Spinal cord (tissue), 10 donors: ENCODE results near the gene ELP4. TPM values are rescaled to one million over a fixed set of nuclear protein-coding genes. Genes with fewer than 3 reads are reported as not detected.
"Not testable (repeated sequence)": the region's sequence is repeated elsewhere in the genome, so short reads cannot be mapped to it uniquely, and the experiment has no call there.

Experiments used
- DNase-seq, 6 donors: peaks; one replicate each; pipeline versions ENCODE4 v3.0.0 to v3.0.0-alpha.2; 2013 to 2015; ENCODE audit warnings: low spot score in 6 of 6, low read depth in 4 of 6
- H3K27ac ChIP-seq: one replicate; pipeline ENCODE4 v1.5.1; 2013; ENCODE audit warnings: low read depth, low read length, control low read depth
- H3K27me3 ChIP-seq: one replicate; pipeline ENCODE4 v1.6.1; 2013; ENCODE audit warnings: low read length; ENCODE audit not compliant: control insufficient read depth, insufficient read depth
- H3K36me3 ChIP-seq: one replicate; pipeline ENCODE4 v1.6.1; 2013; ENCODE audit warnings: low read length; ENCODE audit not compliant: control insufficient read depth, insufficient read depth
- H3K4me1 ChIP-seq: one replicate; pipeline ENCODE4 v1.6.1; 2013; ENCODE audit warnings: low read length; ENCODE audit not compliant: control insufficient read depth, insufficient read depth
- H3K4me3 ChIP-seq: one replicate; pipeline ENCODE4 v1.5.1; 2013; ENCODE audit warnings: low read depth, low read length, control low read depth
- H3K9me3 ChIP-seq: one replicate; pipeline ENCODE4 v1.6.1; 2013; ENCODE audit warnings: low read length; ENCODE audit not compliant: control insufficient read depth, insufficient read depth
- WGBS: methylation state at CpG from one replicate; pipeline ENCODE4 v1.1.5; 2013; ENCODE audit warnings: missing lambda C conversion rate; ENCODE audit not compliant: insufficient coverage; 5-methylcytosine and 5-hydroxymethylcytosine counted together
- polyA plus RNA-seq, 2 donors: library from polyadenylated mRNA; unstranded; fragments of 120-200 nt; gene quantifications; one replicate each; pipeline ENCODE4 v1.2.1, GENCODE V29; 2013; ENCODE audit not compliant: insufficient read length in 2 of 2
- total RNA-seq, 2 donors: library from RNA; depleted of rRNA in 1 of 2; stranded (reverse); fragments of 120-200 nt in 1 of 2; fragments of >200 nt in 1 of 2; gene quantifications; one replicate each; pipeline versions ENCODE4 v1.2.3 to v1.2.4, GENCODE V29; 2013 to 2014
- donor health status: healthy.

ELP4 gene
- total and polyA plus RNA-seq, 4 donors: 24.8 to 57.7 (median 36.2) TPM

DNA sequence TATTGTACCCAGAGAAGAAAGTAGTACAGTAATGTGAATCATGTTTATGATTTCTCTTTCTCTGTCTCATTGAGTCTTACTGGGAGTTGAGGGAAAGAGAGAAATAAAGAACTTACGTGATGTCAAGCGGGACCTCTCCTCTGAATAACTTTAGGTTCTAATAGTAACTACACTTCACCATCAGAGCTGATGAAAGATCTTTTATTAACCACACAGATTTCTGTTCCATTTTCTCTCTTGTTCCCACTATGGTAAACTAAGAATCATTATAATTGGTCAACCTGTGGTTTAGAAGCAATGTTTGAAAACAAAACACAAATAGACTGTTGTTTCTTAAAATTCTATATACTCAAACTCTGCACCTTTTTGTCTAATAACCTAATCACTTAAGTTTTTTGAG is 142.3 kb downstream of the ELP4 start:
- no peaks in the 10 kb centered on the region for H3K4me1 ChIP-seq
- no peak for DNase-seq
- H3K36me3 ChIP-seq: no peaks in the 10 kb centered on the region
- no peak overlapping the region for H3K4me3 ChIP-seq
- H3K27ac ChIP-seq: no peak overlapping the region
- H3K9me3 ChIP-seq: no peaks in the 10 kb centered on the region
- no CpG with 5 or more reads among the region's 2 CpGs for WGBS
- no peaks in the 10 kb centered on the region for H3K27me3 ChIP-seq

DNA sequence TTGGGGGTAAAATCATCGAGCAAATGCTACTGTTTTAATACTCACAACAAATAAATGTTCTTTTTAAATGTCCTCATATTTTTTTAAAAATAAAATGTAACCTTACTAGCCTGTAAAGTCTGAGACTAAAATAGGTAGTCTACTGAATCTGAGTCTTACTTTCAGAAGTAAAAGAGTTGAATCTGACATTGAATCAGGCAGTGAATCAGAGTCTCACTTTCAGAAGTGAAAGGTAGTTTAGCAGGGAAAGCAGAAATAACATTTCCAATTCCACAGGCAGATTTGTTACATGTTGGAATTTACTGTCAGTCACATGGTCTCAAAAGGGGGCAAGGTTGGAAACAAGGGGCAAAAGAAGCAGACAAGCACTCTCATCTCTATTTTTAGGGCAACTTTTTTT is 143.0 kb downstream of the ELP4 start:
- WGBS: no CpG with 5 or more reads among the region's 1 CpG
- Histone ChIP-seq H3K36me3 (no peaks in the 10 kb centered on the region), H3K4me1 (no peaks in the 10 kb centered on the region), H3K27me3 (no peaks in the 10 kb centered on the region), H3K4me3 (no peak overlapping the region), H3K9me3 (no peaks in the 10 kb centered on the region), H3K27ac (no peak overlapping the region)
- no peak for DNase-seq

DNA sequence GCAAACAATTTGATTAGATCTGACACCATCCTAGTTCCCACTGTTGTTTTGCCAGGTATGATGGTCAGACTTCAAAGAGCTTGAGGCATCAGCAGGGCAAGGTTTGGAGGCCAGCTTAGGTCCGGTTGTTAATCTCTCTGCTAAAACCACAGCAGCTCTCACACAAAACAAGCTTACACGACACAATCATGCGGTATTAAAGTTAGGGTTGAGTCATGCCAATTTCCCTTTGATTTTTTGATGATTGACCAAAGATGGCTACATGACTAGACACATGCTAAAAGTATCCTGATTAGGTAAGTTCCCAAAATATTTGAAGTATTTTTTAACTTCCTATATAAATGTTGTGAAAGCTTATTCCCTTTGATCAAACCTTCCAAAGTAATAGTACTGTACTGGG is 145.9 kb downstream of the ELP4 start:
- H3K27ac ChIP-seq: no peak overlapping the region

DNA sequence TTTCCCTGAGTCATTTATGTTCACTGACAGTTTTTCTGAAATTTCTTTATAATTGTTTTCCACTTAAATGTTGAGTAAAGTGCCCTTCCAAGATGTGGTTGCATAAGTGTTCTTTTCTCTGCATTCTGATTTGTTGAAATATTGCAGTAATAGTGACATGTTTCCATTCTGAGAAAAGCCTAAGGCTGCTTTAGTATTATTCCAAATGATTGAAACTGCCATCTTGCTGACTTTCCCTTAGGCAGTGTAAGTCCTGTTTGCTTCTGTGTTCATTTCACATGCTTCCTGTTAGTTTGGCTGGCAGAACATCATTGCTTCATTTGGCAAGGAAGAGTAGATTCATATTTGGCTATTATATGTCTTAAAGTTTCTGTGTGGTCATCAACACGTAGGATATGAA is 146.5 kb downstream of the ELP4 start:
- no peak for DNase-seq
- no peaks in the 10 kb centered on the region for H3K4me1 ChIP-seq
- no peak overlapping the region for H3K27ac ChIP-seq
- WGBS: no CpG with 5 or more reads among the region's 1 CpG
- no peak overlapping the region for H3K4me3 ChIP-seq
- no peaks in the 10 kb centered on the region for H3K27me3 ChIP-seq
- no peaks in the 10 kb centered on the region for H3K36me3 ChIP-seq
- no peaks in the 10 kb centered on the region for H3K9me3 ChIP-seq

More for the DNA sequence above, 145.9 kb downstream of the ELP4 start:
- Histone ChIP-seq H3K9me3 (no peaks in the 10 kb centered on the region), H3K27me3 (no peaks in the 10 kb centered on the region), H3K4me1 (no peaks in the 10 kb centered on the region), H3K36me3 (no peaks in the 10 kb centered on the region), H3K4me3 (no peak overlapping the region)
- DNase-seq: no peak
- no CpG with 5 or more reads among the region's 3 CpGs for WGBS

GRCh38 chr11:31657091-31657490 is 147.5 kb downstream of the ELP4 start:
- no CpG with 5 or more reads among the region's 1 CpG for WGBS
- Histone ChIP-seq H3K36me3 (no peaks in the 10 kb centered on the region), H3K9me3 (no peaks in the 10 kb centered on the region), H3K4me1 (no peaks in the 10 kb centered on the region), H3K4me3 (no peak overlapping the region), H3K27ac (no peak overlapping the region), H3K27me3 (no peaks in the 10 kb centered on the region)
- DNase-seq: no peak

DNA sequence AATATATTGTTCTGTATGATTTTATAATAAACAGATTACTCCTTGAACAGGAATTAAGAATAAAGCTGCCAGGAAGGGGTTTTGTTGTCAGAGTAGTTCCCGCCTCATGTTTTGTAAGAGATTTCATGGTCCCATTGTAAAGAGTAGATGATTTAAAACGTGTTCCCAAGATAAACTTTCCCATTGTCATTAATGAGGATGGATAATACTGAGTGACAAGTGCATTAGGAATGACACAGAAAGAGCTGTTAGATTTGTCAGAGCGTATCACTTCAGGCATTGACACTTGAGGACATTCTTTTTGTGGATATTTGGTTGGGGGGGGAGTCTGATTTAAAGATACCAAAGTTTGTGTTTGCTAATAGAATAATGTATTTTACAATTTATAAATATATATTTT is 154.6 kb downstream of the ELP4 start:
- Histone ChIP-seq H3K27ac (no peak overlapping the region), H3K4me3 (no peak overlapping the region), H3K36me3 (no peaks in the 10 kb centered on the region), H3K27me3 (no peaks in the 10 kb centered on the region), H3K4me1 (no peaks in the 10 kb centered on the region), H3K9me3 (no peaks in the 10 kb centered on the region)
- WGBS: 40% methylated on average over 1 of the region's 3 CpGs
- DNase-seq: no peak

GRCh38 chr11:31664954-31665353 is 155.4 kb downstream of the ELP4 start:
- Histone ChIP-seq H3K9me3 (no peaks in the 10 kb centered on the region), H3K27me3 (no peaks in the 10 kb centered on the region), H3K4me1 (no peaks in the 10 kb centered on the region), H3K27ac (no peak overlapping the region), H3K36me3 (no peaks in the 10 kb centered on the region), H3K4me3 (no peak overlapping the region)
- WGBS: 100% methylated on average over 1 of the region's 3 CpGs
- no peak for DNase-seq

DNA sequence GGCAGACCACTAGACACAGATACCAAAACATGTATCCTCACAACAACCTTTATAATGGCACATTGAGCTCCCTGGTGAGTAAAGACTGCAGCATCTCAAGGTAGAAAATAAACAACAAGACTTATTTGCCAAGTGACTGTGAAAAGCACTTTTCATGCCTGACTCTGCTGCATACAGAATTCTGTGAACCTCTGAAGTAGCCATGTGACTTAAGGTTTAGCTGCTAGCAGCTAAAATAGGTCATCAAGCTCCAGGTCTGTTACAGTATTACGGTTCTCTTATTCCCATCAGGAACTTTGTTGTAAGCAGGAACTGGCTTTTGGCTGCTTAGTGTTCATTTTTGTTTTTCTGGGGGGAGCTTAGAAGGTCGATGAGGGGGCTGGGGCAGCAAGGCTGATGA is 162.1 kb downstream of the ELP4 start:
- 50% methylated on average over 1 of the region's 2 CpGs for WGBS
- peak in 1 of 6 donors; percentile 19 for DNase-seq

GRCh38 chr11:31673108-31673507 is 163.5 kb downstream of the ELP4 start:
- not testable (repeated sequence) for H3K27ac ChIP-seq, H3K4me3 ChIP-seq, DNase-seq, H3K36me3 ChIP-seq, H3K27me3 ChIP-seq, H3K4me1 ChIP-seq, H3K9me3 ChIP-seq
- WGBS: 100% methylated on average over 1 of the region's 3 CpGs

More for the DNA sequence above, 162.1 kb downstream of the ELP4 start:
- H3K4me1 ChIP-seq: no peaks in the 10 kb centered on the region
- no peaks in the 10 kb centered on the region for H3K27me3 ChIP-seq
- no peak overlapping the region for H3K27ac ChIP-seq
- H3K36me3 ChIP-seq: no peaks in the 10 kb centered on the region
- H3K4me3 ChIP-seq: no peak overlapping the region
- H3K9me3 ChIP-seq: no peaks in the 10 kb centered on the region

DNA sequence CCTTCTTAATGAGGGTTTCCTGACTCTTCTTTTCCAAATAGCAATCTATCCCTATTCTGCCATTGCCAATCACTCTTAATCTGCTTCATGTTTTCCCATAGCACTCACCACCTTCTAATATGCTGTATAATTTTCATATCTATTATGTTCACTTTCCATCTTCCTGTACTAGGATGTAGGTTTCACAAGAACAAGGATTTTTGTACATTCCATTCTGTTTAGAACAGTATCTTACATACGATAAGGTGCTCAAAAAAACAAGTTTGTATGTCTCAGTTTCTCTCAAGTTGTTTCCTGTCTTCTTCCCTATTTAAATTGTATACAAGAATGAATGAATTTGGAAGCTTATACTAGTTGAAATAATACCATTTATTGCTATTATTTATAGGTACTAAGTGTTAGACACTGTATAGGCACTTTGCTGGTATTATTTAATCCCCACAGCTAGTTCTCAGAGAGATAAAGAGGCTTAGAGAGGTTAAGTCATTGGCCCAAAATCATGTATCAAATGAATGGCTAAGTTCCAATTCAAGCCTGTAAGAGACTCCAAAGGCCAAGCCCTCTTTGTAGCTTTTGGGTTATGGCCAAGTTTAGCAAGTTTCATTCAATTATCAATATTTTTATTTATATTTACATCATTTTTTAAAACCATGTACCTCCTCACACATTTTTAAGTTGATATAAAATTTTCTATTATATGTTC is 166.9 kb downstream of the ELP4 start:
- WGBS: no CpG with 5 or more reads among the region's 1 CpG
- H3K9me3 ChIP-seq: no peaks in the 10 kb centered on the region

More for the DNA sequence above, 166.9 kb downstream of the ELP4 start:
- DNase-seq: no peak
- H3K4me3 ChIP-seq: no peak overlapping the region
- H3K36me3 ChIP-seq: peaks cover 2% of the 10 kb centered on the region
- H3K4me1 ChIP-seq: no peaks in the 10 kb centered on the region
- H3K27ac ChIP-seq: no peak overlapping the region
- H3K27me3 ChIP-seq: no peaks in the 10 kb centered on the region
